KMS-11 (cell line): ENCODE data around the gene TBPL1.
A peak's percentile ranks its signal among the peaks of the same experiment; 100 is the strongest.

Experiments used
- H2AFZ ChIP-seq: fragments of 200-600 bp; sonication (generic); 2 replicates; pipeline ENCODE4 v1.6.1; 2016; ENCODE audit warnings: antibody characterized with exemption, mixed run types, low read depth
- H3K27ac ChIP-seq: fragments of 200-600 bp; sonication (generic); 2 replicates; pipeline ENCODE4 v1.6.1; 2016; ENCODE audit warnings: mild to moderate bottlenecking, mixed run types
- H3K27me3 ChIP-seq: fragments of 200-600 bp; sonication (generic); 2 replicates; pipeline ENCODE4 v1.6.1; 2017; ENCODE audit warnings: mild to moderate bottlenecking, low read depth, mixed run types, moderate library complexity; ENCODE audit not compliant: insufficient read depth
- H3K36me3 ChIP-seq: fragments of 200-600 bp; sonication (generic); 2 replicates; pipeline ENCODE4 v1.6.1; 2017; ENCODE audit warnings: mild to moderate bottlenecking, mixed run types; ENCODE audit not compliant: insufficient read depth
- H3K4me1 ChIP-seq: fragments of 200-600 bp; sonication (generic); 2 replicates; pipeline ENCODE4 v1.6.1; 2016; ENCODE audit warnings: mild to moderate bottlenecking, low read depth, mixed run types; ENCODE audit not compliant: poor library complexity, severe bottlenecking
- H3K4me2 ChIP-seq: fragments of 200-600 bp; sonication (generic); 2 replicates; pipeline ENCODE4 v1.7.0; 2016; ENCODE audit warnings: mild to moderate bottlenecking, mixed run types
- H3K4me3 ChIP-seq: fragments of 200-600 bp; sonication (generic); IDR thresholded peaks from 2 replicates; pipeline ENCODE4 v1.6.1; 2017; ENCODE audit warnings: low read depth, low read length, mixed read lengths; ENCODE audit not compliant: insufficient read depth
- H3K79me2 ChIP-seq: fragments of 200-600 bp; sonication (generic); 2 replicates; pipeline ENCODE4 v1.6.1; 2016; ENCODE audit warnings: low read depth, mixed run types; ENCODE audit not compliant: insufficient read depth
- H3K9ac ChIP-seq: fragments of 200-600 bp; sonication (generic); 2 replicates; pipeline ENCODE4 v1.6.1; 2016; ENCODE audit warnings: mild to moderate bottlenecking, mixed run types
- H4K20me1 ChIP-seq: fragments of 200-600 bp; sonication (generic); 2 replicates; pipeline ENCODE4 v1.6.1; 2016; ENCODE audit warnings: mild to moderate bottlenecking, mixed run types; ENCODE audit not compliant: insufficient read depth
- CTCF ChIP-seq: fragments of 200-600 bp; sonication (generic); conservative IDR thresholded peaks from 2 replicates; pipeline ENCODE4 v1.6.1; 2017; ENCODE audit warnings: low read depth, mild to moderate bottlenecking, antibody characterized with exemption, low read length, moderate library complexity, mixed read lengths

Gene TBPL1

DNA sequence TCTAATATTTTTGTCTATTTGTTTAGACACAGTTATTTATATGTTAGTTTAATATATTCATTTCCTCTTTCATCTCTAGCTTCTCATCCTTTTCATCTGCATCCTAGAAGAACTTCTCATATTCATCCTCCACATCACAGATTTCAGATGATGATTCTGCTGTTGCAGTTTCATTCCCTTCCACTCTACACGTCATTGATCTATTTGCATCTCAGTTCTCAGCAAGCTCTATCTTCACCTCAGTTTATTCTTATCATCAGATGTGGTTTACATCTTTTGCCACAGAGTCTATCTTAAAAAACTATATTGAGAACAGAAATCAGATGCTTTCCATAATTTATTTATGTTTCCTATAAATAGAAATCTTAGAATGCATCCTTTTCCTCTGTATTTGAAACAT, 86.1 kb downstream of the TBPL1 start:
- TF ChIP-seq CTCF, result no peak
- Histone ChIP-seq H3K4me1 (peaks cover 81% of the 10 kb centered on the region), H3K27ac (no peak overlapping the region), H3K4me3 (no peak overlapping the region), H4K20me1 (no peaks in the 10 kb centered on the region), H2AFZ (no peak overlapping the region), H3K79me2 (no peaks in the 10 kb centered on the region), H3K9ac (no peak overlapping the region), H3K27me3 (no peaks in the 10 kb centered on the region), H3K36me3 (no peaks in the 10 kb centered on the region), H3K4me2 (peak overlapping the region; percentile 36)
